Progenitor cell of endocrine pancreas (in vitro differentiated cells): ENCODE measurements around the gene SPTBN5. TPM values are rescaled to one million over a fixed set of nuclear protein-coding genes. Genes with fewer than 3 reads are reported as not detected.

ENCODE experiments used
- DNase-seq: peaks from one replicate; pipeline ENCODE4 v3.0.0; 2021; ENCODE audit warnings: low spot score; ENCODE audit not compliant: unreplicated experiment
- H3K27ac Mint-ChIP-seq: 2 replicates; pipeline ENCODE4 v1.8.0; 2021; ENCODE audit warnings: mild to moderate bottlenecking, moderate library complexity, mixed read lengths
- H3K27me3 Mint-ChIP-seq: 2 replicates; pipeline ENCODE4 v1.8.0; 2021; ENCODE audit warnings: mixed read lengths
- H3K36me3 Mint-ChIP-seq: 2 replicates; pipeline ENCODE4 v1.8.0; 2022; ENCODE audit warnings: mixed read lengths; ENCODE audit not compliant: insufficient read depth
- H3K4me1 Mint-ChIP-seq: 2 replicates; pipeline ENCODE4 v1.8.0; 2021; ENCODE audit warnings: low read depth, mixed read lengths
- H3K4me3 Mint-ChIP-seq: 2 replicates; pipeline ENCODE4 v1.8.0; 2021; ENCODE audit warnings: low read depth, mild to moderate bottlenecking, moderate library complexity, mixed read lengths
- H3K9me3 Mint-ChIP-seq: 2 replicates; pipeline ENCODE4 v1.8.0; 2021; ENCODE audit warnings: low read depth, mixed read lengths
- CTCF ChIP-seq: fragments of 200-600 bp; sonication (generic); IDR thresholded peaks from one replicate; pipeline ENCODE4 v1.5.0; 2021; ENCODE audit warnings: antibody characterized with exemption, mild to moderate bottlenecking; ENCODE audit not compliant: unreplicated experiment
- long read RNA-seq: library from polyadenylated mRNA; unstranded; transcript quantifications from one replicate; pipeline ENCODE4 v2.0.0, GENCODE V29; 2020
- total RNA-seq: library from RNA; stranded (reverse); gene quantifications from 2 replicates; pipeline ENCODE4 v1.2.1, GENCODE V29; 2021

SPTBN5 gene
- total RNA-seq = 6.6 and 7.9 TPM in 2 replicates
- long read RNA-seq, partial matches to known transcripts = 1 of 6 reads
- long read RNA-seq, other reads (novel, unspliced or antisense) = 5 of 6 reads

DNA sequence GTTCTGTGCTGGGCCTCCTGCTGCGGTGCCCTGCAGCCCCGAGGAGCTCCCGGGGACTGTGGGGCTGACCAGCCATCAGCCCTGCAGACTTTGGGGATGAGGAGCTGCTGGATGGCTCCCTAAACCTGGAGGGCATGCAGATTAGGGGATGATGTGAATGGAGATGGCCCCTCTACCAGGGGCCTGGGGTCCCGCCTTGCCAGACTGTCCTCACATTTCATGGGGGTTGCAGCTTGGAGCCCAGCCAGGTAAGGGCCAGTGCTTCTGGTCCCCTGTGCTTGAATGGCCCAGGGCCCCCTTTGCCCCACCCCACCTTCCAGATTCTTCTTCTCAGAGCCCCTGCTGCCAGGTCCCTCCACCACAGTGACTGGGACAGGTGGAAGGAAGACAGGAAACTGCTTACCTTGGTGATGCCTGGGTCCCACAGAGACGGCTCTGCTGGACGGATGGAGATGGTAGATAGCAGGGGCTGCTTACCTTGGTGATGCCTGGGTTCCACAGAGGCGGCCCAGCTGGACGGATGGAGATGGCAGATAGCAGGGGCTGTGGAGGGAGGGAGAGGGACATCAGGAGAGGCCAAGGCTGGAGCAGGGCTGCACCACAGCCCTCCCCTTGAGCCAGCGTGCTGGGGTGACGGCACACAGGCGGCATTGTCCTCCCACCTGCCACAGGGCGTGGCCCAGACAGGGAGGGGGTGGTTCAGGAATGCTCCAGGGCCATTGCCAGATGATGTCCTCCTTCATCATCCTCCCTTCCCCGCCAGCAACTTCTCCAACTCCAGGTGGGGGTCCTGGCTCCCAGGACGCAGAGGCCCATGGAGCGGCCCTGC lies at the start of gene SPTBN5:
Gene SPTBN5 (minus strand): TSS at position 632 of the 829 bp plus-strand sequence. CDS start 556 bp downstream, at position 76.
- Mint-ChIP-seq H3K36me3 (peaks cover 6% of the 10 kb centered on the region), H3K4me3 (no peak within 1 kb of the TSS), H3K27ac (no peak within 1 kb of the TSS), H3K4me1 (peaks cover 11% of the 10 kb centered on the region), H3K27me3 (no peaks in the 10 kb centered on the region), H3K9me3 (no peaks in the 10 kb centered on the region)
- TF ChIP-seq CTCF = no peak
- no peak for DNase-seq

DNA sequence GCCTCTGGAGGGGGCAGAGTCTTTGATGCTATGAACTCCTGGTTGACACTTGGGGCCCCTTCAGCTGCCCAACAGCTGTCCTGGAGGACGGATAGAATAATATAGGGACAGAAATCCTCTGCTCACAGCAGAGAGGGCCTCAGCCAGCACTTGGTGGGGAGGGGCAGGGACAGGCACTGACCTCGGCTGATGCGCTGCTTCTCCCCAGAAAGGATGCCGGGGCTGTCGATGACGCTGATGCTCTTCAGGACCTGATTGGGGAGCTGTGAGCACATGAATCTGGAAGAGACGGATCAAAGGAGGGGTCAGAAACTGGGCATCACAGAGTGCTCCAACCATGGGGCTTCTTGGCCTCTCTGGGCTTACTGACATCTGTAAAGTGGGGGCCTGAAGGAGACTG lies 49.0 kb upstream of the SPTBN5 start:
- no peaks in the 10 kb centered on the region for H3K27me3 Mint-ChIP-seq
- peak overlapping the region; percentile 55 for H3K27ac Mint-ChIP-seq
- no peak for DNase-seq
- peaks cover 15% of the 10 kb centered on the region for H3K4me1 Mint-ChIP-seq
- H3K9me3 Mint-ChIP-seq = no peaks in the 10 kb centered on the region
- H3K4me3 Mint-ChIP-seq = no peak overlapping the region
- no peak for TF ChIP-seq CTCF
- peaks cover 10% of the 10 kb centered on the region for H3K36me3 Mint-ChIP-seq

- Mint-ChIP-seq H3K4me1 (peaks cover 9% of the 10 kb centered on the region), H3K27me3 (no peaks in the 10 kb centered on the region), H3K4me3 (no peak overlapping the region), H3K9me3 (no peaks in the 10 kb centered on the region), H3K36me3 (peaks cover 15% of the 10 kb centered on the region), H3K27ac (peak overlapping the region; percentile 55)
- TF ChIP-seq CTCF = no peak
- DNase-seq = no peak
Observed at GRCh38 chr15:41941644-41942415, 48.0 kb upstream of the SPTBN5 start.

- H3K4me1 Mint-ChIP-seq = peaks cover 9% of the 10 kb centered on the region
- peaks cover 17% of the 10 kb centered on the region for H3K36me3 Mint-ChIP-seq
- no peak overlapping the region for H3K4me3 Mint-ChIP-seq
- TF ChIP-seq CTCF = no peak
- H3K27ac Mint-ChIP-seq = no peak overlapping the region
- H3K9me3 Mint-ChIP-seq = no peaks in the 10 kb centered on the region
- no peak for DNase-seq
- no peaks in the 10 kb centered on the region for H3K27me3 Mint-ChIP-seq
Observed at GRCh38 chr15:41940441-41940857, 46.6 kb upstream of the SPTBN5 start.

GRCh38 chr15:41939986-41940385 lies 46.1 kb upstream of the SPTBN5 start:
- no peak for TF ChIP-seq CTCF
- H3K4me3 Mint-ChIP-seq = no peak overlapping the region
- H3K27ac Mint-ChIP-seq = no peak overlapping the region
- H3K27me3 Mint-ChIP-seq = no peaks in the 10 kb centered on the region
- peaks cover 14% of the 10 kb centered on the region for H3K36me3 Mint-ChIP-seq
- no peak for DNase-seq
- no peaks in the 10 kb centered on the region for H3K9me3 Mint-ChIP-seq
- H3K4me1 Mint-ChIP-seq = peaks cover 8% of the 10 kb centered on the region
